Measurements from ENCODE around the gene FOSL1.

FOSL1 gene

DNA sequence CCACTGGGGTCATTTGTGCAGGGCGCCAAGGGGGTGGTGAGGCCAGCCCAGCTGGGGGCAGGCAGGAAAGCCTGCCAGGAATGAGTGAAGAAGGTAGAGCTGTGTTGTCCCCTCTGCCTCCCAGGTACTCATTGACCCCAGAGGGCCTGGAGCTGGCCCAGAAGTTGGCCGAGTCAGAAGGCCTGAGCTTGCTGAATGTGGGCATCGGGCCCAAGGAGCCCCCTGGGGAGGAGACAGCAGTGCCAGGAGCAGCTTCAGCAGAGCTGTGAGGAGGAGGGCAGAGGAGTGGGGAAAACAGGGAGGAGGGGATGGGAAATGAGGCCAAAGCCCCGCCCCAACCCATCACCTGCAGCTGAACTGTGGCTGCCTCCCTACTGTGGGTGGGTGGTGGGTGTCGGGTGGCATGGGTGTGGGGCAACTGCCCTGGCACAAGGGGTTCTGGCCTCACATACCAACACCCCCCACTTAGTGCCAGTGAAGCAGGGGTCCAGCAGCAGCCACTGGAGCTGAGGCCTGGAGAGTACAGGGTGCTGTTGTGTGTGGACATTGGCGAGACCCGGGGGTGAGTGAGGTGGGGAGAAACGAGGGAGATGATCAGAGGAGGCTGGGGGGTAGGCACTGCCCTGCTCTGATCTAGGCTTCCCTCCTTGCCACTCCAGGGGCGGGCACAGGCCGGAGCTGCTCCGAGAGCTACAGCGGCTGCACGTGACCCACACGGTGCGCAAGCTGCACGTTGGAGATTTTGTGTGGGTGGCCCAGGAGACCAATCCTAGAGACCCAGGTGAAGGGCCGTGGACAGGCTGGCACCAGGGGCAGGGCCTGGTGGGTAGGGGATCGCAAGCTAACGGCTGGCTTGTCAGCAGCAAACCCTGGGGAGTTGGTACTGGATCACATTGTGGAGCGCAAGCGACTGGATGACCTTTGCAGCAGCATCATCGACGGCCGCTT is 37.0 kb downstream of the FOSL1 start:
- TF ChIP-seq, protein P1, sequence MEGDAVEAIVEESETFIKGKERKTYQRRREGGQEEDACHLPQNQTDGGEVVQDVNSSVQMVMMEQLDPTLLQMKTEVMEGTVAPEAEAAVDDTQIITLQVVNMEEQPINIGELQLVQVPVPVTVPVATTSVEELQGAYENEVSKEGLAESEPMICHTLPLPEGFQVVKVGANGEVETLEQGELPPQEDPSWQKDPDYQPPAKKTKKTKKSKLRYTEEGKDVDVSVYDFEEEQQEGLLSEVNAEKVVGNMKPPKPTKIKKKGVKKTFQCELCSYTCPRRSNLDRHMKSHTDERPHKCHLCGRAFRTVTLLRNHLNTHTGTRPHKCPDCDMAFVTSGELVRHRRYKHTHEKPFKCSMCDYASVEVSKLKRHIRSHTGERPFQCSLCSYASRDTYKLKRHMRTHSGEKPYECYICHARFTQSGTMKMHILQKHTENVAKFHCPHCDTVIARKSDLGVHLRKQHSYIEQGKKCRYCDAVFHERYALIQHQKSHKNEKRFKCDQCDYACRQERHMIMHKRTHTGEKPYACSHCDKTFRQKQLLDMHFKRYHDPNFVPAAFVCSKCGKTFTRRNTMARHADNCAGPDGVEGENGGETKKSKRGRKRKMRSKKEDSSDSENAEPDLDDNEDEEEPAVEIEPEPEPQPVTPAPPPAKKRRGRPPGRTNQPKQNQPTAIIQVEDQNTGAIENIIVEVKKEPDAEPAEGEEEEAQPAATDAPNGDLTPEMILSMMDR (IDR thresholded peaks at IDR 0.05; ENCODE audit: extremely low read depth, missing control alignments) = no peak
- no peak for DNase-seq (ENCODE audit: low spot score)

DNA sequence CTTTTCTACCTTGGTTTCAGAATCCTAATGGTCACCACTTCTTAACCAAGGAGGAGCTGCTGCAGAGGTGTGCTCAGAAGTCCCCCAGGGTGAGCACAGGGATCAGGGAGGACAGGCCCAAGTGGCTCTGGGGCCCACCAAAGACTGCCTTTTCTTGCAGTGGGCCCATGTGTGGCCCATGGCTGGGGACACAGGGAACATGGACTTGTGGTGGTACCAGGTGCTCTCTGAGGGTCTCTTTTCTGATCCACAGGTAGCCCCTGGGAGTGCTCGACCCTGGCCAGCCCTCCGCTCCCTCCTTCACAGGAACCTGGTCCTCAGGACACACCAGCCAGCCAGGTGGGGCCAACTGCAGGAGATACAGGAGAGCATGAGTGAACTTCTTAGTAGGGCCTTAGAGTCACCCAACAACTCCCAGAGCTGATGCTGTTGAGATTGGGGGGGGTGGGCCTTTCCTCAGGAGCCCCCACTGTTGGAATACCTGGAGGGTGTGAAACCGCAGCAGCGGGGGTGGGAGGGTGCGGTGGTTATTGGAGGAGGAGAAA is 37.9 kb downstream of the FOSL1 start:
- DNase-seq (ENCODE audit: low spot score) = no peak
- TF ChIP-seq, protein P1 (IDR thresholded peaks at IDR 0.05; ENCODE audit: extremely low read depth, missing control alignments) = no peak

DNA sequence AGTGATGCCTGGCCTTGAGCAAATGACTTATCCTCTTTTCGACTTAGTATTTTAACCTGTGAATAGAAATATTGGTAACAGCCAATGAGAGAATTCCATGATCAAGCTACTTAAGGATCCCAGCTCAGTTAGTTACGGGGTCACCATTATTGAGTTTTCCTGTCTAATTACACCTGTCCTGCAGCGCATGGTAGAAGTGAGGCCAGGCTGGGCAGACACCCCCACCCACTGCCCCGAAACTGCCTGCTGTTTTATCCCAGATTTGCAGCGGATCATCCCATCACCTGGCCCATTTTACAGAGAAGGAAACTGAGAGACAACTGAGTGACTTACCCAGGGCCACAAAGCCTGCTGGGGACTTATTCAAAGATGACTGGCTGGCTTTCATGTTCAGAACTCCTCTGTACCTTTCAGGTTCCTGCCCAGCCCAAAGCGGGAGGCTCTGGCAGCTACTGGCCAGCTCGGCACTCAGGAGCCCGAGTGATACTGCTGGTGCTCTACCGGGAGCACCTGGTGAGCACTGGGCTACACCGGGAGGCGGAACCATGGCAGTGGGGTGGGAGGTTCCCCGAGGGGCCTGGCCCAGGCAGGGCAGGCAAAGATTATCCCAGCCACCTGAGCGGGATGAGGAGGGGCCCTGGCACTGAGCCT is 38.5 kb downstream of the FOSL1 start:
- TF ChIP-seq, protein P1 (IDR thresholded peaks at IDR 0.05; ENCODE audit: extremely low read depth, missing control alignments) = no peak
- no peak for DNase-seq (ENCODE audit: low spot score)

DNA sequence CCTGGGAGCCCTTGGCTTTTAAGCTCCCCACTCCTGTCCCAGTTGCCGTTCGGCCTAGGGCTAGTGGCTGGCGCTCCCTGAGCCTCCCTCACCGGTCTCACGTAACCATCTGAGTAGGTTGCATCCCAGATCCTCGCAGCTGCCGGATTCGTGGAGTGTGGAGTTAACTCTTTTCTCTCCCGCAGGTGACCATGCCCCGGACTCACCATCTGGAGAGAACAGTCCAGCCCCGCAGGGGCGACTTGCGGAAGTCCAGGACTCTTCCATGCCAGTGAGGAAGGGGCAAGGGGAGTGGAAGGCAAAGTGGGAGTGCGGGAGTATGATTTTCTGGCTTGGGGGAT is 39.1 kb downstream of the FOSL1 start:
- TF ChIP-seq, protein P1 (IDR thresholded peaks at IDR 0.05; ENCODE audit: extremely low read depth, missing control alignments) = no peak

DNA sequence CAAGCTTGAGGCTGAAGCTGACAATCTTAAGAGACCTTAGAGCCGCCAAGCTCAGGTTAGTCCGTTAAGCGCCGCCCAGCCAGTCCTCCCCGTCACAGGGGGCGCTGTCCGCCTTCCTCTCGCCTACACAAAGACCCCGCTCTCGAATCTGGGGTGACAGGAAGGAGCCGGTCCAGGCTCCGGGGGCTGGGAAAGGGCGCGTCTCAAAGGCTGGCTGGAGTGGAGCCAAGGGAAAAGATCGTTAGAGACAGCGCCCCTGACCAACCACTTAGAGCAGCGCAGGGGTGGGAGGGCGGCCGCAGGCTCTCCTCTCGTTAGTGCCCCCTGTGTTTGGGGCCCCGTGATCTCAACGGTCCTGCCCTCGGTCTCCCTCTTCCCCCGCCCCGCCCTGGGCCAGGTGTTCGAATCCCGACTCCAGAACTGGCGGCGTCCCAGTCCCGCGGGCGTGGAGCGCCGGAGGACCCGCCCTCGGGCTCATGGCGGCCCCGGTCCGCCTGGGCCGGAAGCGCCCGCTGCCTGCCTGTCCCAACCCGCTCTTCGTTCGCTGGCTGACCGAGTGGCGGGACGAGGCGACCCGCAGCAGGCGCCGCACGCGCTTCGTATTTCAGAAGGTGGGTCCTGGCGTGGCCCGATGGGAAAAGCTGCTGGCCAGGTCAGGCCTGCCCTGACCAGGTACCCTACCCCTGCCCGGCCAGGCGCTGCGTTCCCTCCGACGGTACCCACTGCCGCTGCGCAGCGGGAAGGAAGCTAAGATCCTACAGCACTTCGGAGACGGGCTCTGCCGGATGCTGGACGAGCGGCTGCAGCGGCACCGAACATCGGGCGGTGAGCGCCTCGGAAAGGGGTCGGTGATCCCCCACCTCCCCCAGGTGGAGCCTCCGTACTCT is 39.7 kb downstream of the FOSL1 start, which contains the start of gene MUS81:
Gene MUS81, plus strand, starts transcription at position 156 of the 887 bp plus-strand sequence. Its CDS starts 321 bp downstream, at position 477.
- TF ChIP-seq, protein P1 (IDR thresholded peaks at IDR 0.05; ENCODE audit: extremely low read depth, missing control alignments) = peak; percentile 64
- peak; percentile 95 for DNase-seq (ENCODE audit: low spot score)

More for the DNA sequence above, 39.1 kb downstream of the FOSL1 start:
- no peak for DNase-seq (ENCODE audit: low spot score)

DNA sequence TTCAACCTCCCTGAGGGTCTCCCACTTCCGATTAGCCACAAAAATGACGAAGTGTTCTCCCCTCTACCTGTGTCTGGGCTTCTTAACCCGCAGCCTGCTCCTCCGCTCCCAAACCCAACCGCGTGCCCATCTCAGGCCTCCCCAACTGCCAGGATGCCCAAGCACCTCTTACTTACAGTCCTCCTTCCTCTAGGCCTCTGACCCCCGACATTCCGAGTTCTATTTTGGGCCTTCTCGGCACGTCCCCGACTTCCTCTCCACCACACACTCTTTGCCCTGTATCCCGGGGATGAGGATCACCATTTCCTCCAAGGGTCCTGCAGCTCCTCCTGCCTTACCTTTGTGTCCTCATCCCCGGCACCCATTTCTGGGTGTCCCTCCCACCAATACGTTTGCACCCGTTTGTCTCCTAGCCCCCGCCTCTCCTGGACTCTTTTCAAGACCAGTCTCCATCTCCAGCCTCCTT is 40.3 kb downstream of the FOSL1 start:
- DNase-seq (ENCODE audit: low spot score) = no peak
- TF ChIP-seq, protein P1 (IDR thresholded peaks at IDR 0.05; ENCODE audit: extremely low read depth, missing control alignments) = no peak
